ENCODE results near the gene LRRC40.
A peak's percentile ranks its signal among the peaks of the same experiment; 100 is the strongest.
"Not testable (repeated sequence)": the region's sequence is repeated elsewhere in the genome, so short reads cannot be mapped to it uniquely, and the experiment has no call there.

The LRRC40 gene

DNA sequence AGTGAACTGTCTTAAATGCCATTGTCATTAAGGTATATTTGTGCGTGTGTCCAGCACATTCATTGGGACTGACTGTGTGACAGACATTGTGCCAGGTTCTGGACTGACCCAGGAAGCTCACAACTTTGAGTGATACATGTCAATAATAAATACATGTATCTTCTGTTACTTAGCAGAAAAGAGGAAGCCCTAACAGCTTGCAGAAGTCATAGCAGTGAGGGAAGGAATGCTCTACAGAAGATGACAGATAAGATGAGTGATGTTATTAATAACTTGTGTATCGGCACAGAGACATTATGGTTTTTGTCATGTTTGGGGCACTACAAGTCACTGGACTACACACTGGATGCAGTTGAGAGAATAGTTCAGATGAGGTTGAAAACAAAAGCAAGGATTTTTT lies 14.6 kb upstream of the LRRC40 start:
- DNase-seq = peak; percentile 48 to 56

DNA sequence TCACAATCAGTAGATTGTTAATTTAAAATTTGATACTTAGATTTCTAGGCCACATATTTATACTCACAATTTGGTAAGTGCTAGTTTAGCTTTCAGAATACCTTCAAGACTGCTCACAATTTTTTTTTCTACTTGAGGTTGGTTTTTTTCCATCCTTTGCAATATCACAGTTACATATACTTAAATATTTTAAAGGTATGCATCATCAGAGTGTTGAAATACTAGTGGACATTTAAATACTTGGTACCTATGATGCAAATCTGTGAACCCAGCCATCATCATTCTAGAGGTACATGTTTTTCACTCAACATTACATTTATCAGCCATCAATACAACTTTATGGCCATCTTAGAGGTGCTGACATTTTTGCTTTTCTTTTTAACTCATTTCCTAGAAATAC lies 6.2 kb upstream of the LRRC40 start:
- TF ChIP-seq GATA1 (IDR thresholded peaks at IDR 0.05; ENCODE audit: low read depth, low read length) (no peak), POLR2A (IDR thresholded peaks at IDR 0.05; ENCODE audit: low read length) (no peak)

More for the DNA sequence above, 14.6 kb upstream of the LRRC40 start:
- TF ChIP-seq POLR2A (IDR thresholded peaks at IDR 0.05; ENCODE audit: low read length) (peak; percentile 6), GATA1 (IDR thresholded peaks at IDR 0.05; ENCODE audit: low read depth, low read length) (no peak)

DNA sequence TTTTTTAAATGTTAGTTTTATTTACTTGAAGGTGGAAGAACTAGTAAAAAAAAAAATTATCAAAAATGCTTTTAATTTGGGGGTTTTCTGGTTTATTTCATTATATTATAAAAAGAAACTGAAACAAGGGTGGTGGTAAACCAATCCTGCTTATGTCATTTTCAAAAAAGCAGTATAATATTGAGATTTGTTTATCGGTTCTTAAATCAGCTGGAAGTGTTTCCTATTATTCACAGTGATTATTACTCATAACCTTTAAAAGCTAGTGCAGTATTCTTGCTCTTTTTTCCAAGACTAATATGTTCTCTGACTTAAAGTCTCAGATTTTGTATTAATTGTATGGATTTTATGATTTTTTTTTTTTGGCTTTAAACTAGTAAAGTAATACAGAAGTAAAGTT lies 5.4 kb upstream of the LRRC40 start:
- TF ChIP-seq GATA1 (IDR thresholded peaks at IDR 0.05; ENCODE audit: low read depth, low read length) = no peak
- TF ChIP-seq POLR2A (IDR thresholded peaks at IDR 0.05; ENCODE audit: low read length) = no peak
- DNase-seq = no peak

More for the DNA sequence above, 6.2 kb upstream of the LRRC40 start:
- no peak for DNase-seq

DNA sequence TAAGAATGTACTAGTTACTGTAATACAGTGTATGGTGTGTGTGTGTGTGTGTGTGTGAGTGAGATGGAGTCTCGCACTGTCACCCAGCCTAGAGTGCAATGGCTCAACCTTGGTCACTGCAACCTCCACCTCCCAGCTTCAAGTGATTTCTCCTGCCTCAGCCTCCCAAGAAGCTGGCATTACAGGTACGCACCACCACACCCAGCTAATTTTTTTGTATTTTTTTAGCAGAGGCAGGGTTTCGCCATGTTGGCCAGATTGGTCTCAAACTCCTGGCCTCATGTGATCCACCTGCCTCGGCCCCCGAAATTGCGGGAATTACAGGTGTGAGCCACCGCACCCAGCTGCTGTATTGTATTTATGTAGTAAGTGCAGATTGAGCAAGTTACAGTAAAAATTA lies 2.9 kb upstream of the LRRC40 start:
- no peak for DNase-seq
- TF ChIP-seq POLR2A (IDR thresholded peaks at IDR 0.05; ENCODE audit: low read length) (no peak), GATA1 (IDR thresholded peaks at IDR 0.05; ENCODE audit: low read depth, low read length) (no peak)

DNA sequence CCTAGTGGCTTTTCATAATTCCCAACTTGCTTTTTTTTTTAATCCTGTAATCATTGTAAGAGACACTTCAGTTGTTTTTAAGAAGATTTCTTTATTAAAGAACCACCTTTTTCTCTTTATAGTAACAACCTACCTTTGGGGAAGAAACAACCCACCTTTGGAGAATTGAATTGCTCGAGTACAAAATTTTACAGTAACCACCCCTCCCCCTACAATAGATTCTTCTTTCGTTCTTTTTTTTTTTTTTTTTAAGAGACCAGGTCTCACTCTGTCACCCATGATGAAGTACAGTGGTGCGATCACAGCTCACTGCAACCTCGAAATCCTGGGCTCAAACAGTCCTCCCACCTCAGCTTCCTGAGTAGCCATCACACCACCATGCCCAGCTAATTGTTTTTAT lies 2.1 kb upstream of the LRRC40 start:
- TF ChIP-seq GATA1 (IDR thresholded peaks at IDR 0.05; ENCODE audit: low read depth, low read length) (no peak), POLR2A (IDR thresholded peaks at IDR 0.05; ENCODE audit: low read length) (no peak)
- DNase-seq = no peak

DNA sequence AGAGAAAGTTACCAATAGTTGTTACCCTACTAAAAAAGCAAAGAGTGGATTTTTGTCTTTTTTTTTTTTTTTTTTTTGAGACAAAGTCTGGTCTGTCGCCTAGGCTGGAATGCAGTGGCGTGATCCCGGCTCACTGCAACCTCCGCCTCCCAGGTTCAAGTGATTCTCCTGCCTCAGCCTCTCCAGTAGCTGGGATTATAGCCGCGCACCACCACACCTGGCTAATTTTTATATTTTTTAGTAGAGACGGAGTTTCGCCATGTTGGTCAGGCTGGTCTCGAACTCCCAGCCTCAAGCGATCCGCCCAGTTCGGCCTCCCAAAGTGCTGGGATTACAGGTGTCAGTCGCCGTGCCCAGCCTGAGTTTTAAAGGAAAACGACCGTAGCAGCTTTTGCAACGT lies 1.5 kb upstream of the LRRC40 start:
- DNase-seq = not testable (repeated sequence)

DNA sequence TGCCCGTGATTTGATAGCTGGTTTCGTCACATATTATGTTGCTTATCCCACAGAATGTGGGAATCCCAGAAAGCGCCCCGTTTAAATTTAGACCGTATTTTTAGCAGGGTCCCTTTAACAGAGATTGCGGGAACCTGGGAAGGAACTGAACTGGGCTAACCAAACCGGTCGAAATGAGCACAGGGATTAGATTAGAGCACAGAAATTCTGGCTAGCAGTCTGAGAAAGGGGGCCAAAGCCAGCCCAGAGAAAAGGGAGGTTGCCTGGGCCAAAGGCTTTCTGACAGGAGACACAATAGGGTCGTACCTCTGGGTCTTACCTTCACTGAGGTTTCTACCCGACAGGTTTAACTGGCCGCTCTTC lies 327 bp downstream of the LRRC40 start:
- TF ChIP-seq POLR2A (IDR thresholded peaks at IDR 0.05; ENCODE audit: low read length) (no peak), GATA1 (IDR thresholded peaks at IDR 0.05; ENCODE audit: low read depth, low read length) (no peak)
- no peak for DNase-seq

DNA sequence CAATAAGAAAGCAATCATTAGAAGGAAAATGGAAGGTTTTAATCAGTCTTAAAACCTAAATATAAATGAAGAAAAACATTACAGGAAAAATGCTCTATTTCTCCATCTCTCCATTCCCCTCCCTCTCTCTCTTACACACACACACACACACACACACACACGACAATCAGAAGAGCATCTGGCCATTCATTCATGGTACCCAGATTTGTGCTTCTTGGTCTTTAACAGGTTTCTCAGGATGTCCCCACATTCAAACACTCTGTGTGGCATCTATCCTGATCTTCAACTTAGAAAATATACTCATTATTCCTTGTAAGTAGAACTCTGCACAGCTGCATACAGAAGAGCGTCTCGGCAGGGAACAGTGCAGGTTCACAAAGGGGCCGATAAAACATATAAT lies 779 bp downstream of the LRRC40 start:
- peak; percentile 51 to 58 for DNase-seq
- TF ChIP-seq POLR2A (IDR thresholded peaks at IDR 0.05; ENCODE audit: low read length) (no peak), GATA1 (IDR thresholded peaks at IDR 0.05; ENCODE audit: low read depth, low read length) (no peak)

DNA sequence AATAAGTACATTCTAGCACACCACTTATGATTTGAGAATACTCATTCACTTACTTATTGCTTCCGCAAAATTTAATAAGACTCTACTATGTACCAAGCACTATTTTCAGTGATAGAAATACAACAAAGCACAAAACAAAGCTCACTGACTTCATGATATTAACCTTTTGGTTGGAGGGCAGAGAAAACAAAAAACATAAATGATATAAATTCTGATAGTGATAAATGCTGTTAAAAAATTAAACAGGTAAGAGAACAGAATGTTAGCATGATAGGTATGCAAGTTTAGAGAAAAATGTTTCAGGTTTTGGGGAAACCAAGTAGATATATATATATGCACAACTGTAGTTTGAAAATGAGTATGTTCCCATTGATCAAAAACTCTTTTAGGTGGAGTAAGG lies 1.2 kb downstream of the LRRC40 start:
- no peak for TF ChIP-seq POLR2A (IDR thresholded peaks at IDR 0.05; ENCODE audit: low read length)
- no peak for TF ChIP-seq GATA1 (IDR thresholded peaks at IDR 0.05; ENCODE audit: low read depth, low read length)

DNA sequence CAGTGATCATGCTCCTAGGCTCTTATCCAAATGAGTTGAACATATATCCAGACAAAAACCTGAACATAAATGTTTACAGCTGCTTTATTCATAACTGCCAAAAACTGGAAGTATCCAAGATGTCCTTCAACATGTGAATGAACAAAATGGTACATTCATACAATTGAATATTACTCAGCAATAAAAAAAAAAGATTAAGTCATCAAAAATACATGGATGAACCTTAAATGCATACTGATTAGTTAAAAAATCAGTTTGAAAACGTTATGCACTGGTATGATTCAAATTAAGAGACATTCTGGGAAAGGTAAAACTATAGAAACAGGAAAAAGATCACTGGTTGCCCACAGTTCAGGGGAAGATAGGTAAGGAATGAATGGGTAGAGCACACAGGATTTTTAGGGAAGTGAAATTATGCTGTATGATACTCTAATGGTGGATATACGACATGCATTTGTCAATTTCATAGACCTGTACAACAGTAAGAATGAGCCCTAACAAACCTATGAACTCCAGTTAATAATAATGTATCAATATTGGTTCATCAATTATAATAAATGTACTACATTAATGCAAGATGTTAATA lies 3.1 kb downstream of the LRRC40 start:
- DNase-seq = no peak
- TF ChIP-seq POLR2A (IDR thresholded peaks at IDR 0.05; ENCODE audit: low read length) (no peak), GATA1 (IDR thresholded peaks at IDR 0.05; ENCODE audit: low read depth, low read length) (no peak)

More for the DNA sequence above, 1.2 kb downstream of the LRRC40 start:
- DNase-seq = no peak

DNA sequence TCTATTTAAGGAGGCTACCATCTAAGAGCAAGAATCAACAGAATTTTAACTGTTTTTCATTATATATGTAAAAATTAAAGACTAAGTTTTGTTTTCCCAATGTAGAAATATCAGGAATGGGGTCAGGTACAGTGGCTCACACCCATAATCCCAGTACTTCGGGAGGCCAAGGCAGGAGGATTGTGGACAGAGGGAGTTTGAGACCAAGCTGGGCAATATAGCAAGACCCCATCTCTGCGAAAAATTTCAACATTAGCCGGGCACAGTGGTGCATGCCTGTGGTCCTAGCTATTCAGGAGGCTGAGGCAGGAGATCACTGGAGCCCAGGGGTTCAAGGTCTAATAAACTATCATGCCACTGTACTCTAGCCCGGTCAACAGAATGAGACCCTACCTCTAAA lies 5.3 kb downstream of the LRRC40 start:
- DNase-seq = no peak
- TF ChIP-seq POLR2A (IDR thresholded peaks at IDR 0.05; ENCODE audit: low read length) (no peak), GATA1 (IDR thresholded peaks at IDR 0.05; ENCODE audit: low read depth, low read length) (no peak)

DNA sequence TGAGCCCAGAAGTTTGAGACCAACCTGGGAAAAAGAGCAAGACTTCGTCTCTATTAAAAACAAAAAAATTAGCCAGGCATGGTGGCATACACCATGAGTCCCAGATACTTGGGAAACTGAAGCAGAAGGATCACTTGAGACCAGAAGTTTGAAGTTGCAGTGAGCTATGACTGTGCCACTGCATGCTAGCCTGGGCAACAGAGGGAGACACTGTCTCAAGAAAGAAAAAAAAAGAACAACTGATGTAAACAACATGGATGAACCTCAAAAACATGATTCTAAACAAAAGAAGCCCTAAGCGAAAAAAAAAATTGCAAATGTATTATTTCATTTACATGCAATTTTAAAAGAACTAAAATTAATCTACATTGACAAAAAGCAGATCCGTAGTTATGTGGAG lies 9.0 kb downstream of the LRRC40 start:
- DNase-seq = peak; percentile 17 to 18

DNA sequence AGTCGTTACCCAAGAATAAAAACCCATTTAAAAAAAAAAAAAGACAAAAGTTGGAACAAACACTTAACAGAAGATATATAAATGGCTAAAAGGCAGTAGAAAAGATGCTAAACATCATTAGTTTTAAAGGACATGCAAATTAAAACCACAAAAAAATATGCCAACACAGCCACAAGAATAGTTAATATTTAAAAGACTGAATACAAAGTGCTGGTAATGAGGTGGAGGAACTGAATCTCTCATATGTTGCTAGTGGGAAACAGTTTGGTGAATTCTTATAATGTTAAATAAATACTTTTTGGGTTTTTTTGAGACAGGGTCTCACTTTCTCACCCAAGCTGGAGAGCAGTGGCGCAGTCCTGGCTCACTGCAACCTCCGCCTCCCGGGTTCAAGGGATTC lies 10.0 kb downstream of the LRRC40 start:
- TF ChIP-seq GATA1 (IDR thresholded peaks at IDR 0.05; ENCODE audit: low read depth, low read length) = no peak
- TF ChIP-seq POLR2A (IDR thresholded peaks at IDR 0.05; ENCODE audit: low read length) = no peak
- DNase-seq = no peak

More for the DNA sequence above, 9.0 kb downstream of the LRRC40 start:
- TF ChIP-seq POLR2A (IDR thresholded peaks at IDR 0.05; ENCODE audit: low read length) = no peak
- no peak for TF ChIP-seq GATA1 (IDR thresholded peaks at IDR 0.05; ENCODE audit: low read depth, low read length)

DNA sequence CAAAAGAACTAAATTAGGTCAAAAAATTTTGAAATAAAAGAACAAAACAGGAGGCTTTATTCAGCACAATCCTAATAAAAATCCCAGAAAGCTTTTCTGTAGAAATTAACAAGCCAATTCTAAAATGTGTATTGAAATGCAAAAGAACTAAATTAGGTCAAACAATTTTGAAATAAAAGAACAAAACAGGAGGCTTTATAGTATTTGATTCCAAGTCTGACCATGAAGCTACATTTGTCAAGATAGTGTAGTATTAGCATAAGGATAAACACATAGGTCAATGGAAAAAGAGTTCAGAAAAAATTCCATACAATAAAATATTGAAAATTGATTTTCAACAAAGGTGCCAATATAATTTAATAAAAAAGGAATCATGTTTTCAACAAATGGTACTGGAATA lies 10.8 kb downstream of the LRRC40 start:
- DNase-seq = no peak
- TF ChIP-seq GATA1 (IDR thresholded peaks at IDR 0.05; ENCODE audit: low read depth, low read length) = no peak
- TF ChIP-seq POLR2A (IDR thresholded peaks at IDR 0.05; ENCODE audit: low read length) = no peak

DNA sequence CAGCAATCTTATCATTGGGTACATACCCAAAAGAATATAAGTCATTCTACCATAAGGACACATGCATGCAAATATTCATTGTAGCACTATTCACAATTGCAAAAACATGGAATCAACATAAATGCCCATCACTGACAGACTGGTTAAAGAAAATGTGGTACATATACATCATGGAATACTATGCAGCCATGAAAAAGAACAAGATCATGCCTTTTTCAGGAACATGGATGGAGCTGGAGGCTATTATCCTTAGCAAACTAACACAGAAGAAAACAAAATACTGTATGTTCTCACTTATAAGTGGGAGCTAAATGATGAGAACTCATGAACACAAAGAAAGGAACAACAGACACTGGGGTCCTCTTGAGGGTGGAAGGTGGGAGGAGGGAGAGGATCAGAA lies 12.9 kb downstream of the LRRC40 start:
- DNase-seq = not testable (repeated sequence)

DNA sequence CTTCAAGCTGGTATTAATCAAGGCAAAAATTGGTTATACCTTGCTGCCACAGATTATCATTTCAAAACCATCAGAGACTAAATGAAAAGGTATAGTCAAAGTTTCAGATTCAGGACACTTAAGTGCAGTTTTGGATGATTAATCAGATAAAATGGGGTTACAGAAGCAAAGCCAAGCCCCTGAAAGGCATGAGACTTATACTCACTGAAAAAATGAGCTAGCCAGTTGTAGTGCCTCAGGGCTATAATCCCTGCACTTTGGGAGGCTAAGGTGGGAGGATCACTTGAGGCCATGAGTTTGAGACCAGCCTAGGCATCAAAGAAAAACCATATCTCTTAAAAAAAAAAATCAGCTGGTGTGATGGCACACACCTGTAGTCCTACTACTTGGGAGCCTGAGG lies 15.2 kb downstream of the LRRC40 start:
- DNase-seq = no peak
- no peak for TF ChIP-seq POLR2A (IDR thresholded peaks at IDR 0.05; ENCODE audit: low read length)
- no peak for TF ChIP-seq GATA1 (IDR thresholded peaks at IDR 0.05; ENCODE audit: low read depth, low read length)

Data from erythroblast (primary cell).